GM10266 (cell line): Measurements from ENCODE around the gene LOXHD1.

Experiments
- DNase-seq: peaks from one replicate; pipeline ENCODE4 v3.0.0; 2012; ENCODE audit errors: extremely low spot score
- CTCF ChIP-seq: IDR thresholded peaks from 2 replicates; pipeline ENCODE4 v1.5.1; 2012; ENCODE audit warnings: mild to moderate bottlenecking, low read depth; ENCODE audit not compliant: control insufficient read depth, insufficient read depth; ENCODE audit errors: missing control alignments

LOXHD1 gene

GRCh38 chr18:46560671-46561045 lies 96.4 kb downstream of the LOXHD1 start:
- TF ChIP-seq CTCF = no peak
- DNase-seq = no peak

- DNase-seq = no peak
- no peak for TF ChIP-seq CTCF
Measured at GRCh38 chr18:46559946-46560670, 96.9 kb downstream of the LOXHD1 start.

DNA sequence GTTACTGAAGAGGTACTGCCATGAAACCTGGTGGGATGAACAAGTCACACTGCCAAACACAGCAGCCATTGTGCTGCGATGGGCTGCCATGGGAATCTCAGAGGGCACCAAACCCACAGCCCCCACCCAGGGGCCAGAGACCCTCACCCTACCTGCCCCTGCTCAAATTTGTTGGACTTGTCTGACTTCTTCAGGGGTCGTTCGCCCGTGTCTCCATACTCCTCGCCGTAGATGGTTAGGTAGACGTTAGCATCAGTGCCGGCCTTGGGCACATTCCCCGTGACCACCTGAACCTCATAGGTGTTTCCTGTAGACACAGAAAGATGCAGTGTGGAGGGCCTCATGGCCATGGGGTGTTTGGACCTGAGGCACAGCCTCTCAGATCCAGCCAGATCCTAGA lies 97.7 kb downstream of the LOXHD1 start:
- TF ChIP-seq CTCF = no peak
- DNase-seq = no peak

- TF ChIP-seq CTCF = no peak
Measured at GRCh38 chr18:46556590-46557206, 100.3 kb downstream of the LOXHD1 start.

GRCh38 chr18:46555724-46556123 lies 101.3 kb downstream of the LOXHD1 start:
- DNase-seq = peak; percentile 57

More at GRCh38 chr18:46556590-46557206, 100.3 kb downstream of the LOXHD1 start:
- DNase-seq = no peak

DNA sequence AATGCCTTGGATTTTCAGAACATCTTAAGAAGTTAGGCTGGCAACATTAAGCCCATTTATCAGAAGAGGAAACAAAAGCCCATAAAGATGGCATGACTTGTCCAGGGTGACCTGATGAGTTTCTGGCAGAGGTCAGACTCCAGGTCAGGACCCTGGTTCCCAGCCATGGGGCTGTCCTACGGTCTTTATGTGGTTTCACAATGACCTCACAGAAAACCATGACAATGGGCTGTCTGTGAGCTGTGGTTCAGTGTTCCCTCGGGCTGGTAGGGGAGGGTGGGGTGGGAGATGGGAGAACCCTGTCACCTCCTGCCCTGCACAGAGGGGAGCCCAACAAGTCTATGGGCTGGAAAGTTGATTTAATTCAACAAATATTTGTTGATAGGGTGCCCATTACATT lies 101.8 kb downstream of the LOXHD1 start:
- no peak for DNase-seq
- TF ChIP-seq CTCF = no peak

More at GRCh38 chr18:46555724-46556123, 101.3 kb downstream of the LOXHD1 start:
- peak; percentile 44 for TF ChIP-seq CTCF

GRCh38 chr18:46554406-46555080 lies 102.5 kb downstream of the LOXHD1 start:
- DNase-seq = no peak
- TF ChIP-seq CTCF = no peak
